ENCODE data around the gene AP1M2.

Gene AP1M2

GRCh38 chr19:10587022-10587838 lies at the start of gene AP1M2:
AP1M2 (minus strand) TSS chr19:10587312; CDS start chr19:10587231, 81 bp downstream.
- no peak for DNase-seq (ENCODE audit: low read depth)

DNA sequence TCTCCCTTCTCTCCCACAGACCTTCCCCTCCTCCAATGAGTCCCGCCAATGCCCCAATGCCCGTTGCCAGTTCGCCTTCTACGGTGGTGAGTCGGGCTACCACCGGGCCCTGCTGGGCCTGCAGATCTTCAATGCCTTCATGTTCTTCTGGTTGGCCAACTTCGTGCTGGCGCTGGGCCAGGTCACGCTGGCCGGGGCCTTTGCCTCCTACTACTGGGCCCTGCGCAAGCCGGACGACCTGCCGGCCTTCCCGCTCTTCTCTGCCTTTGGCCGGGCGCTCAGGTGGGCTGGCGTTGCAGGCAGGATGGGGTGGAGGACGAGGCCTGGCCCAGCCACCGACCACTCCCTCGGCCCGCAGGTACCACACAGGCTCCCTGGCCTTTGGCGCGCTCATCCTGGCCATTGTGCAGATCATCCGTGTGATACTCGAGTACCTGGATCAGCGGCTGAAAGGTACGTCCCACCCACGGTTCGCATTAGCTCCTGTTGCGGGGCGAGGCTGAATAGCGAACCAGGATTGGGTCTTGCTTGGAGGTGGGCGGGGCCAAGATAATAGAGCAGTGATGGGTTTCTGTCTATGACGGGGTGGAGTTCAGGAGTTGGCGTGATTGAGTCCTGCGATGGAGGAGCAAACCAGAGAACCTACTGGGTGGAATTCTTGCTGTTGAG lies 49.3 kb upstream of the AP1M2 start:
- DNase-seq (ENCODE audit: low read depth): no peak

GRCh38 chr19:10634963-10635362 lies 47.9 kb upstream of the AP1M2 start:
- DNase-seq (ENCODE audit: low read depth): no peak

DNA sequence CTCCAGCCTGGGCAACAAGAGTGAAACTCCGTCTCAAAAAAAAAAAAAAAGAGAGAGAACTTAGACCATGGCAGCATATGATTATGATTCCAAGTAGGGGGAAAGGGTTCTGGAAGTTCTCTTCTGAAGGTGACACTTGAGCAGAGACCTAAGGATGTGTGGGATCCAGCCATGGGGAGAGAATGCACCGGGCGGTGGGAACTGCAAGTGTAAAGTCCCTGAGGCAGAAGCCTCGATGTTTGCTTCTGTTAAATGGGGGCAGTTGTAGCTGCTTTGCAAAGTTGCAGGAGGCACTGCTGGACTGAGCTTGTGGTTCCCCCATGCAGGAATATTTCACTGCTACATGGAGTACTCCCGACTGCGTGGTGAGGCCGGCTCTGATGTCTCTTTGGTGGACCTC lies 47.3 kb upstream of the AP1M2 start:
- no peak for DNase-seq (ENCODE audit: low read depth)

- no peak for DNase-seq (ENCODE audit: low read depth)
These were observed 44.8 kb upstream of the AP1M2 start for GRCh38 chr19:10631874-10632273.

GRCh38 chr19:10625762-10626138 lies 38.6 kb upstream of the AP1M2 start:
- DNase-seq (ENCODE audit: low read depth): no peak

DNA sequence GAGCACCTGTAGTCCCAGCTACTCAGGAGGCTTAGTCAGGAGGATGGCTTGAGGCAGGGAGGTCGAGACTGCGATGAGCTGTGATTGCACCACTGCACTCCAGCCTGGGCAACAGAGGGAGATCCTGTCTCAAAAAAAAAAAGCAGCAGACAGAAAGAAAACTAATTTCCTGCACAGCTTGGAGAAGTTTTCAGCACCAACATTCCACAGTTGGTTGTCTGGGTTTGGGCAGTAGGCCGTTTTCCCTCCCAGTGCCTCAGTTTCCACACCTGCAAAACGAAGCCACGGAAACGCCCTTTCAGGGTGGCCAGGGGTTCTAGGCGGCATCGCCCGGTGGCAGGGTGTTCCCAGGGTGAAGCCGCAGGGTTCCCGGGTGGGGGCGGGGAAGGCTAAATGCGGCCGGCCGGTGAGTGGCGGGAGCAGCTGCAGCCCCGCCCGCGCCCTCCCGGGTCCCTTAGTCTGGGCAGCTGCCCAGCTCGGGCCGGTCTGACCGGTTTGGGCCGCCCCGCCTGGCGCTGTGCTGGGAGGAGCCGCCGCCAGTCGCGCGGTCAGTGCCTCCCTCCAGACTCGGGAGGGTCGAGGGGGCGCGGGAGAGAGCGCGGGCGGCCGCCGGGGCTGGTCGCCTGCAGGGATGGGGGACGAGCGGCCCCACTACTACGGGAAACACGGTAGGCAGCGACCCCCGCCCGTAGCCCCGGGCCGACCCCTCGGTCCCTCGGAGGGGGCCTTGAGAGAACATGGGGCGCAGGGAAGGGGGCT lies 38.1 kb upstream of the AP1M2 start, which contains the start of gene SLC44A2:
Gene SLC44A2, plus strand, starts transcription at position 551 of the 759 bp plus-strand sequence. Its CDS starts 81 bp downstream, at position 632.
- no peak for DNase-seq (ENCODE audit: low read depth)

DNA sequence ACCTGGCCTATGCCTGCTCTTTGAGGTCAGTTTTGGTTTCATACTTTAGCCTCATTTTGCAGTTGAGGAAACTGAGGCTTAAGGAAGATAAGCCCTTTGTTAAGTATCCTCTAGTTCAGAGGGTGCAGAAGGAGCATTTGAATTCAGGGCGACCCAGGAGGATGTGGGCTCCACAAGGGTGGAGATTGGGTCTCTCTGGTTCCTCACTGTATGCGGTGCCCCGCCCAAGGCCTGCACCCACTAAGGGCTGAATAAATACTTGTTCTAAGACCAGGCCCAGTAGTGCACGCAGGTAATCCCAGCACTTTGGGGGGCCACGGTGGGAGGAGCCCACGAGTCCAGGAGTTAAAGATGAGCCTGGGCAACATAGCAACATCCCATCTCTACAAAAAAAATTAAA lies 37.5 kb upstream of the AP1M2 start:
- no peak for DNase-seq (ENCODE audit: low read depth)

GRCh38 chr19:10621966-10622365 lies 34.9 kb upstream of the AP1M2 start:
- no peak for DNase-seq (ENCODE audit: low read depth)

DNA sequence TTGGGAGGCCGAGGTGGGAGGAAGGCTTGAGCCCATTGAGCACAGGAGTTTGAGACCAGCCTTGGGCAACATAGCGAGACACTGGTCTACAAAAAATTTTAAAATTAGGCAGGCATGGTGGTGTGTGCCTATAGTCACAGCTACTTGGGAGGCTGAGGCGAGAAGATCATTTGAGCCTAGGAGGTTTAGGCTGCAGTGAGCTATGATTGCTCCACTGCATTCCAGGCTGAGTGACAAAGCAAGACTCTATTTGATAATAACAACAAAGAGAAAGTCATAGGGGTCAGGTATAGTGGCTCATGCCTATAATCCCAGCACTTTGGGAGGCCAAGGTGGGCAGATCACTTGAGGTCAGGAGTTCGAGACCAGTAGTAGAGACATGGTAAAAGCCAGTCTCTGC lies 33.7 kb upstream of the AP1M2 start:
- no peak for DNase-seq (ENCODE audit: low read depth)

GRCh38 chr19:10618846-10619245 lies 31.7 kb upstream of the AP1M2 start:
- DNase-seq (ENCODE audit: low read depth): no peak

- no peak for DNase-seq (ENCODE audit: low read depth)
These were observed 30.5 kb upstream of the AP1M2 start for GRCh38 chr19:10617409-10618121.

- no peak for DNase-seq (ENCODE audit: low read depth)
These were observed 28.4 kb upstream of the AP1M2 start for GRCh38 chr19:10615429-10616023.

- DNase-seq (ENCODE audit: low read depth): no peak
These were observed 25.5 kb upstream of the AP1M2 start for GRCh38 chr19:10612499-10613119.

- no peak for DNase-seq (ENCODE audit: low read depth)
These were observed 24.8 kb upstream of the AP1M2 start for GRCh38 chr19:10611907-10612306.

- DNase-seq (ENCODE audit: low read depth): no peak
These were observed 17.4 kb upstream of the AP1M2 start for GRCh38 chr19:10604460-10604980.

DNA sequence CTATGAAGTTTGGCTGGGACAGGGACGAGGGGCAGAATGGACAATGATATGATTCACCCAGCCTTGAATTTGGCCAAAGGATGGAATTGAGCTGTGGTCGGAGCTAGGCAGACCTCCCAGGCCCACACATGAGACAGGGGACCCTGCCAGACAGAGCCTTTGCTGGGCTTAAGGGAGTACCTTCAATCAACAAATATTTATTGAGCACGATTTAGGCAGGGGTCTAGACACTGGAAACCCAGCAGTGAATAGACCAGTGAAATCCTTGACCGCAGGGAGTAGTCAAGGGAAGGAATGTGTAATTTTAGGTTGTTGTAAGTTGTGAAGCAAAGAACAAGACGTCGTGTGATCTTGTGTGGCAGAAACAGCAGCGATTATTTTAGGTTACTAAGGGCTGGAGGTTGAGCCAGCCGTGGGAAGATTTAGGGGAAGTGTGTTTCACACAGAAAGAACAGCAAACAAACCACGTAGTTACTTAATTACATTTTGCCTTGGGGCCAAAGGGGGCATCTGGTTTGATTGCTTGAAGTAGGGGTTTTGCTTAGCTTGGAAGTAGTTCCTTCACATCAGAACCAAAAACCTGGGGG lies 16.9 kb upstream of the AP1M2 start:
- DNase-seq (ENCODE audit: low read depth): no peak

GRCh38 chr19:10603084-10603872 lies 16.2 kb upstream of the AP1M2 start:
- peak; percentile 67 for DNase-seq (ENCODE audit: low read depth)

- peak; percentile 85 for DNase-seq (ENCODE audit: low read depth)
These were observed 15.4 kb upstream of the AP1M2 start for GRCh38 chr19:10602330-10603083.
